ENCODE results near the gene GALNTL6.
"Not testable (repeated sequence)": the region's sequence is repeated elsewhere in the genome, so short reads cannot be mapped to it uniquely, and the experiment has no call there.

The GALNTL6 gene

GRCh38 chr4:172706000-172706399 is 892.8 kb downstream of the GALNTL6 start:
- H3K27ac Mint-ChIP-seq: no peak overlapping the region
- H3K27me3 Mint-ChIP-seq (ENCODE audit: low read depth): no peaks in the 10 kb centered on the region
- H3K36me3 Mint-ChIP-seq (ENCODE audit: low read depth): no peaks in the 10 kb centered on the region
- H3K4me3 Mint-ChIP-seq: no peak overlapping the region
- DNase-seq (ENCODE audit: low spot score): no peak
- no peaks in the 10 kb centered on the region for H3K4me1 Mint-ChIP-seq (ENCODE audit: low read depth)
- peaks cover 28% of the 10 kb centered on the region for H3K9me3 Mint-ChIP-seq

- DNase-seq (ENCODE audit: low spot score): no peak
- Mint-ChIP-seq H3K9me3 (peaks cover 28% of the 10 kb centered on the region), H3K27ac (no peak overlapping the region), H3K4me3 (no peak overlapping the region), H3K4me1 (ENCODE audit: low read depth) (no peaks in the 10 kb centered on the region), H3K36me3 (ENCODE audit: low read depth) (no peaks in the 10 kb centered on the region), H3K27me3 (ENCODE audit: low read depth) (no peaks in the 10 kb centered on the region)
Observed at GRCh38 chr4:172707622-172708021, 894.4 kb downstream of the GALNTL6 start.

GRCh38 chr4:172708184-172708583 is 895.0 kb downstream of the GALNTL6 start:
- Mint-ChIP-seq H3K27me3 (ENCODE audit: low read depth) (no peaks in the 10 kb centered on the region), H3K4me3 (no peak overlapping the region), H3K36me3 (ENCODE audit: low read depth) (no peaks in the 10 kb centered on the region), H3K9me3 (peaks cover 28% of the 10 kb centered on the region), H3K4me1 (ENCODE audit: low read depth) (no peaks in the 10 kb centered on the region), H3K27ac (no peak overlapping the region)
- DNase-seq (ENCODE audit: low spot score): no peak

GRCh38 chr4:172709376-172709775 is 896.2 kb downstream of the GALNTL6 start:
- Mint-ChIP-seq H3K27ac (no peak overlapping the region), H3K9me3 (peaks cover 28% of the 10 kb centered on the region), H3K36me3 (ENCODE audit: low read depth) (no peaks in the 10 kb centered on the region), H3K4me3 (no peak overlapping the region), H3K4me1 (ENCODE audit: low read depth) (no peaks in the 10 kb centered on the region), H3K27me3 (ENCODE audit: low read depth) (no peaks in the 10 kb centered on the region)
- no peak for DNase-seq (ENCODE audit: low spot score)

- no peak overlapping the region for H3K27ac Mint-ChIP-seq
- peaks cover 4% of the 10 kb centered on the region for H3K9me3 Mint-ChIP-seq
- DNase-seq (ENCODE audit: low spot score): no peak
- no peak overlapping the region for H3K4me3 Mint-ChIP-seq
- no peaks in the 10 kb centered on the region for H3K27me3 Mint-ChIP-seq (ENCODE audit: low read depth)
- H3K4me1 Mint-ChIP-seq (ENCODE audit: low read depth): no peaks in the 10 kb centered on the region
- H3K36me3 Mint-ChIP-seq (ENCODE audit: low read depth): no peaks in the 10 kb centered on the region
Observed at GRCh38 chr4:172716291-172716690, 903.1 kb downstream of the GALNTL6 start.

- Mint-ChIP-seq H3K9me3 (peaks cover 4% of the 10 kb centered on the region), H3K4me1 (ENCODE audit: low read depth) (no peaks in the 10 kb centered on the region), H3K27me3 (ENCODE audit: low read depth) (no peaks in the 10 kb centered on the region), H3K4me3 (no peak overlapping the region), H3K27ac (no peak overlapping the region), H3K36me3 (ENCODE audit: low read depth) (no peaks in the 10 kb centered on the region)
- no peak for DNase-seq (ENCODE audit: low spot score)
Observed at GRCh38 chr4:172721659-172722058, 908.5 kb downstream of the GALNTL6 start.

- no peak overlapping the region for H3K27ac Mint-ChIP-seq
Observed at GRCh38 chr4:172725581-172725980, 912.4 kb downstream of the GALNTL6 start.

GRCh38 chr4:172726001-172726423 is 912.8 kb downstream of the GALNTL6 start:
- Mint-ChIP-seq H3K4me3 (no peak overlapping the region), H3K27ac (no peak overlapping the region), H3K4me1 (ENCODE audit: low read depth) (no peaks in the 10 kb centered on the region), H3K36me3 (ENCODE audit: low read depth) (no peaks in the 10 kb centered on the region), H3K9me3 (peaks cover 4% of the 10 kb centered on the region), H3K27me3 (ENCODE audit: low read depth) (no peaks in the 10 kb centered on the region)
- DNase-seq (ENCODE audit: low spot score): no peak

More at GRCh38 chr4:172725581-172725980, 912.4 kb downstream of the GALNTL6 start:
- H3K27me3 Mint-ChIP-seq (ENCODE audit: low read depth): no peaks in the 10 kb centered on the region
- H3K9me3 Mint-ChIP-seq: peaks cover 4% of the 10 kb centered on the region
- no peak overlapping the region for H3K4me3 Mint-ChIP-seq
- H3K4me1 Mint-ChIP-seq (ENCODE audit: low read depth): no peaks in the 10 kb centered on the region
- H3K36me3 Mint-ChIP-seq (ENCODE audit: low read depth): no peaks in the 10 kb centered on the region
- DNase-seq (ENCODE audit: low spot score): no peak

- H3K36me3 Mint-ChIP-seq (ENCODE audit: low read depth): no peaks in the 10 kb centered on the region
- H3K27ac Mint-ChIP-seq: no peak overlapping the region
- H3K4me1 Mint-ChIP-seq (ENCODE audit: low read depth): no peaks in the 10 kb centered on the region
- peaks cover 12% of the 10 kb centered on the region for H3K9me3 Mint-ChIP-seq
- no peaks in the 10 kb centered on the region for H3K27me3 Mint-ChIP-seq (ENCODE audit: low read depth)
- DNase-seq (ENCODE audit: low spot score): no peak
- no peak overlapping the region for H3K4me3 Mint-ChIP-seq
Observed at GRCh38 chr4:172727631-172728030, 914.4 kb downstream of the GALNTL6 start.

- not testable (repeated sequence) for DNase-seq (ENCODE audit: low spot score); H3K4me1 Mint-ChIP-seq (ENCODE audit: low read depth); H3K36me3 Mint-ChIP-seq (ENCODE audit: low read depth); H3K27ac Mint-ChIP-seq; H3K27me3 Mint-ChIP-seq (ENCODE audit: low read depth); H3K4me3 Mint-ChIP-seq
- peaks cover 52% of the 10 kb centered on the region for H3K9me3 Mint-ChIP-seq
Observed at GRCh38 chr4:172733645-172734044, 920.4 kb downstream of the GALNTL6 start.

GRCh38 chr4:172734555-172734954 is 921.4 kb downstream of the GALNTL6 start:
- H3K4me3 Mint-ChIP-seq: no peak overlapping the region

GRCh38 chr4:172736046-172736445 is 922.8 kb downstream of the GALNTL6 start:
- H3K27me3 Mint-ChIP-seq (ENCODE audit: low read depth): no peaks in the 10 kb centered on the region
- DNase-seq (ENCODE audit: low spot score): no peak
- H3K4me1 Mint-ChIP-seq (ENCODE audit: low read depth): no peaks in the 10 kb centered on the region
- no peaks in the 10 kb centered on the region for H3K36me3 Mint-ChIP-seq (ENCODE audit: low read depth)
- H3K4me3 Mint-ChIP-seq: no peak overlapping the region
- H3K27ac Mint-ChIP-seq: no peak overlapping the region
- peaks cover 52% of the 10 kb centered on the region for H3K9me3 Mint-ChIP-seq

More at GRCh38 chr4:172734555-172734954, 921.4 kb downstream of the GALNTL6 start:
- H3K27ac Mint-ChIP-seq: no peak overlapping the region
- no peaks in the 10 kb centered on the region for H3K4me1 Mint-ChIP-seq (ENCODE audit: low read depth)
- no peak for DNase-seq (ENCODE audit: low spot score)
- H3K27me3 Mint-ChIP-seq (ENCODE audit: low read depth): no peaks in the 10 kb centered on the region
- no peaks in the 10 kb centered on the region for H3K36me3 Mint-ChIP-seq (ENCODE audit: low read depth)
- H3K9me3 Mint-ChIP-seq: peaks cover 52% of the 10 kb centered on the region

- H3K4me3 Mint-ChIP-seq: no peak overlapping the region
- no peaks in the 10 kb centered on the region for H3K27me3 Mint-ChIP-seq (ENCODE audit: low read depth)
- H3K9me3 Mint-ChIP-seq: peaks cover 23% of the 10 kb centered on the region
- no peaks in the 10 kb centered on the region for H3K36me3 Mint-ChIP-seq (ENCODE audit: low read depth)
- no peak overlapping the region for H3K27ac Mint-ChIP-seq
- no peaks in the 10 kb centered on the region for H3K4me1 Mint-ChIP-seq (ENCODE audit: low read depth)
- no peak for DNase-seq (ENCODE audit: low spot score)
Observed at GRCh38 chr4:172740434-172740833, 927.2 kb downstream of the GALNTL6 start.

GRCh38 chr4:172750910-172751309 is 937.7 kb downstream of the GALNTL6 start:
- no peak for DNase-seq (ENCODE audit: low spot score)

GRCh38 chr4:172751550-172751949 is 938.3 kb downstream of the GALNTL6 start:
- Mint-ChIP-seq H3K27me3 (ENCODE audit: low read depth) (no peaks in the 10 kb centered on the region), H3K27ac (no peak overlapping the region), H3K9me3 (no peaks in the 10 kb centered on the region), H3K4me3 (no peak overlapping the region), H3K4me1 (ENCODE audit: low read depth) (no peaks in the 10 kb centered on the region), H3K36me3 (ENCODE audit: low read depth) (no peaks in the 10 kb centered on the region)
- no peak for DNase-seq (ENCODE audit: low spot score)

More at GRCh38 chr4:172750910-172751309, 937.7 kb downstream of the GALNTL6 start:
- Mint-ChIP-seq H3K36me3 (ENCODE audit: low read depth) (no peaks in the 10 kb centered on the region), H3K4me3 (no peak overlapping the region), H3K9me3 (no peaks in the 10 kb centered on the region), H3K4me1 (ENCODE audit: low read depth) (no peaks in the 10 kb centered on the region), H3K27me3 (ENCODE audit: low read depth) (no peaks in the 10 kb centered on the region), H3K27ac (no peak overlapping the region)

All from T-helper 2 cell treated with Interferon-gamma antibody and Interleukin-4, amounts not matched to agents 5 μg/mL and 100 μg/mL, for 36 hours (primary cell).